ENCODE measurements around the gene DAB1.
"Not testable (repeated sequence)": the region's sequence is repeated elsewhere in the genome, so short reads cannot be mapped to it uniquely, and the experiment has no call there.

The DAB1 gene

DNA sequence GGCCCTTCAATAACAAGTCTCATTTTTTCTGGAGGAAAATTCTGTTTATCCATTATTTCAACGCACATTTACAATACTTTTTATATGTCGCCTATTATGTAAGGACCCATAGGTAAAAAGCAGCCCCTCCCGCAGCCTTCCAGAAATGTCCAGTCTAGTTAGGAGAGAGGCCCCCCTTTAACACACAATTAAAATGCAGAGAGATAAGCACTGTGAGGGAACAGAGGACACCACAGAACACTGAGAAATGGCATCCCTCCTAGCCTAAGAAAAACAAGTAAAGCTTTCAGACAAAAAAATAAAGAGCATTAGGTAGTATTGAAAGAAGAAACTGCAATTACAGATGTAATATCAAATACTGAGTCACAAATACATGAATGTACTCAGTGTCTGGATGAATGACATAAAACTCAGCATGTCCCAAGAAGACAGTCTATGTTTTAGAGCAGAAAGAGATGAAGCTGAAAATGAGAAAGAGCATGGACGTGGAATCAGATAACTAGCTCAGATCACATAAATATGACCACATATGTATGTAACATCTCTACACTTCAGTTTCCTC lies 62.9 kb downstream of the DAB1 start:
- DNase-seq (ENCODE audit: low read depth in 3 of 3): no peak

DNA sequence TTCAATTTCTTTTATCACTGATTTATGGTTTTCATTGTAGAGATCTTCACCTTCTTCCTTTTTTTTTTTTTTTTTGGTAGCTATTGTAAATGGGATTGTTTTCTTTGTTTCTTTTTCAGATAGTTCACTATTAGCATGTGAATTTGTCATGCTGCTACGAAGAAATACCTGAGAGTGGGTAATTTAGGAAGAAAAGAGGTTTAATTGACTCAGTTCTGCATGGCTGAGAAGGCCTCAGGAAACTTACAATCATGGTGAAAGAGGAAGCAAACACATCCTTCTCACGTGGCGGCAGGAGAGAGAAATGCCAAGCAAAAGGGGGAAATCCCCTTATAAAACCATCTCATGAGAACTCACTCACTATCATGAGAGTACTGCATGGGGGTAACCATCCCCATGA lies 66.4 kb downstream of the DAB1 start:
- no peak for DNase-seq (ENCODE audit: low read depth in 3 of 3)

DNA sequence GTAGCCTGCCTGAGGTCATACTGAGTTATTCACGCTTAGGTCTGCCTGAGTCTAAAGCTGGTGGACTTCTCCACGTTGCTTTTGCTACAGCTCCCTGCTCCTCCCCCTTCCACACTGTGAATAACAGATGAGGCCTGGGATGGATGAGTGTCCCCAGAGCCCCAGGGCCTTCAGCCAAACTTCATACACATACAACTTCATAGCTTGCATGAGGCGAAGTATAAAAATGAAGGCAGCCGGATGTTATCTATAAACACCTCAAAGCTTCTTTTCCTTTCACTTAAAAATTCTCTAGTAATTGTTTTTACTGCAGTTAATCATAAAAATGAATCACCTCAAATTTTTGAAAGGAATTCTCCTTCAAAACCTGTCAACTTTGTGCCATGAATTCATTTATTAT lies 70.2 kb downstream of the DAB1 start:
- DNase-seq (ENCODE audit: low read depth in 3 of 3): no peak

DNA sequence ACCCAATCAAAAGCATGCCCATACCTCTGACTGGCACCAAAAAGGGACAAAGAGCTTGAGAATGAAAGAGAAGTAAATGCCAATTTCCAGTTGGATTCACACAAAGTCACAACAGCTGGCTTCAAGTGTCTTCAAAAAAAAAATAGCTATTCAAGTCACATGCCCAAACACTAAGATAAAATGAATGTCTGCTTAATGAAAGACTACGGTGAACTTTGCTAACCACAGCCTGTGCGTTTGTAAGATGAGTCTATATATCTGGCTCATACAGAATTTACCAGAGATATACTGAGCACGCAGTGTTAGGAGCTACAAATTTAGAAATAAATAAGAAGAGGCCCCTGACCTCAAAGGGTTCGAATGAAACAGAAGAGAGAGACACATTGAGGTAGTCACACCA lies 73.2 kb downstream of the DAB1 start:
- no peak for DNase-seq (ENCODE audit: low read depth in 3 of 3)

DNA sequence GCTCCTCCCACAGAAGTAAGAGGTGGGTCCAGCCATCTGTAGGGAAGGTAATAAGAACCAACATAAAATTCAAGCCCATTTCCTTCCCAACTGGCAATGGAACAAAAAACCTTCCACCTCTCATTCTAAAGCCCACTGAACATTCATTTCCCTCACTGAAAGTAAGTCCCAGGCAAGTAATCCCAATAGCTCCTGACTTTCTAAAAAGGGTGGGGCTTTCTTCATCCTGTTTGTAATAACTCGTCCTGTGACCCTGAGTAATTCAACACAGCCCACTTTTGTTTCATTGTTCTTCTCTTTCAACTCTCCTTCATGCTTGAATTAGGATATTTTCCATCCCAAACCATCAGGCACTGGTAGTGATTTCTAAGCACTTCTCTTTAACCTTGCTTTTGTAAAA lies 74.9 kb downstream of the DAB1 start:
- DNase-seq (ENCODE audit: low read depth in 3 of 3): no peak

DNA sequence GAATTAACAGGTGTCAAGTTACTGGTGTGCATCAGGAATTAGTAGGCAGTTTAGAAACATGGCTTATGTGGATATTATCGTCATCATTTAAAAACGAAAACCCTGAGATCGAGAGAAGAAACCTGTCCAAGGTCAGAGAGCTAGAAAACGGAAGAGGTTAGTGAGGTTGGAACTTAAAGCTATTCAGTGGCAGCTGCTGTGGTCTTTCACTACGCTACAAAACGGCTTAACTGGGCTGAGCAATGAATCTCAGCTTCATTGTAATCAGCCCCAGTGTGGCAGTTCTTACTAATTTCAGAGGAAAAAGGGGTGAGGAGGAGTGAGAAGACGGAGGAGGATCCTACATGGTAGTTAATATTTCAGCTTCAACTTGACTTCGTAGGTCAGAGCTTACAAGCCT lies 77.9 kb downstream of the DAB1 start:
- no peak for DNase-seq (ENCODE audit: low read depth in 3 of 3)

DNA sequence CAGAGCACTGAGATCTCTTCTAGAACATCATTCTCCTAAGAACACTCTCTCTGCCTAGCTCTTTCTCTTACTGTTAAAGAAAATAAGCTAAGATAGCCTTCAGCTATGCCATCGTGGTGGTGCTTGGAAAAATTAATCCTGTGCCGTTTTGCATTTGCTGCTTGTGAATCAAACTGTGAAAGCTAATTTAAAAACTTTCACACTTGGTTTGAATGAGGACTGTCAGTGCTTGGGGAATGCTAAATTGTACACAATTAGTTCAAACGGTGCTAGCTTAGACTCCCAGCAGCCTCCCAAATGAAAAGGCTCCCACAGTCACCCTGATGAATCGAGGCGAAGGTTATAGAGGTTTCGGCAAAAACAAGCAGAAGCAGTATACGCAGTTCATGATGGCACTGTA lies 79.6 kb downstream of the DAB1 start:
- no peak for DNase-seq (ENCODE audit: low read depth in 3 of 3)

DNA sequence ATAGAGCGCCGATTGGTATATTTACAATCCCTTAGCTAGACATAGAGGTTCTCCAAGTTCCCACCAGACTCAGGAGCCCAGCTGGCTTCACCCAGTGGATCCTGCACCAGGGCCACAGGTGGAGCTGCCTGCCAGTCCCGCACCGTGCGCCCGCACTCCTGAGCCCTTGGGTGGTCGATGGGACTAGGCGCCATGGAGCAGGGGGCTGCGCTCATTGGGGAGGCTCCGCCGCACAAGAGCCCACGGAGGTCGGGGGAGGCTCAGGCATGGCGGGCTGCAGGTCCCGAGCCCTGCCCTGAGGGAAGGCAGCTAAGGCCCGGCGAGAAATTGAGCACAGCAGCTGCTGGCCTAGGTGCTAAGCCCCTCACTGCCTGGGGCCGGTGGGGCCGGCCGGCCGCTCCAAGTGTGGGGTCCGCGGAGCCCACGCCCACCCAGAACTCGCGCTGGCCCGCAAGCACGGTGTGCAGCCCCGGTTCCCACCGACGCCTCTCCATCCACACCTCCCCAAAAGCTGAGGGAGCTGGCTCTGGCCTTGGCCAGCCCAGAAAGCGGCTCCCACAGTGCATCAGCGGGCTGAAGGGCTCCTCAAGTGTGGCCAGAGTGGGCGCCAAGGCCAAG lies 80.5 kb downstream of the DAB1 start:
- not testable (repeated sequence) for DNase-seq (ENCODE audit: low read depth in 3 of 3)

DNA sequence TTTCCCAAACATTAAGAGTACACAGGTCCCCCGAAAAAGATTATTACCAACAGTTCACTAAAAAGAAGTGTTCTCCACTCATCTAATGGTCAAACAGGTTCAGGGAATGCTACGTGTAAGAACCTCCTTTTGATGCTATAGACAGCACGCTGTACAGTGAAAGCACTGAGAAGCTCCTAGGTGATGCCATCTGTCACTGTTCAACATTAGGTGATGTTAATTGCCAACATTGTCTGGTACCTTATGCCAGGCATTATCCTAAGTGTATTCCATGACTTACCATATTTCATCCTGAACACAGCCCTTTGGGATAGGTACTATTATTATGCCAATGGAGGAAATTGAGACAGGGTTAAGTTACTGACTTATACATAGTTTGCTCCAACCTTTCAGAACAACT lies 82.1 kb downstream of the DAB1 start:
- no peak for DNase-seq (ENCODE audit: low read depth in 3 of 3)

DNA sequence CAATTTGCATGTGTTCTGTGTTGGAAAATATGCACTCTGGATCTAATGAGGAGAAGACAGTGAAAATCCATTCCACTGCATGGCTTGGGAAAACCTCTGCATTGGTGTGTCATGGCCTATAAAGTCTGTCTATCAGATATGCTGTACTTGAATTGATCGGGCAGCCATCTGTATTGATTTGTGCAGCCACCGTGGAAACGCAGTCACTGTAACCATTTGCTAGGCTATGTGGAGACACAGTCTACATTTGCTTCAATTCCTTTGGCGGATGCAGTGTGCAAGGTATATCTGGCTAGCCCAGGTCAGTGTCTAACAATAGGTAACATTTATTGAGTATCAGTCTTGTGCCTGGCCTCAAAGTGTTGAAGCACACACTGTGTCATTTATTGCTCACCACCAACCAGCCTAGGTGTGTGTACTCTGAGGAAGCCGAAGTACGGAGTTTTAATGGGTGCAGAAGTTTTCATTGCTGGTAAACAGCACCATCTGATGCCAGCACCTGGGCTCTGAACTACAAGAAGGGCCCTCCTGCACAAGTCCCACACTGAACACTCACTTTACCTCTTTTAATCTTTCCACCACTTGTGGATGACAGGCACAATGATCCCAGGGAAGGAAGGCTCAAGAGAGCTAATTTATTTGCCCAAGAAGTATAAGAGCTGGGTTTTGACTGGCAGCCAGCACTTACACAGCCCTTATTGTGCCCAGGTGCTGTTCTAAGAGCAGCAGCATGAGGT lies 83.4 kb downstream of the DAB1 start:
- no peak for DNase-seq (ENCODE audit: low read depth in 3 of 3)

DNA sequence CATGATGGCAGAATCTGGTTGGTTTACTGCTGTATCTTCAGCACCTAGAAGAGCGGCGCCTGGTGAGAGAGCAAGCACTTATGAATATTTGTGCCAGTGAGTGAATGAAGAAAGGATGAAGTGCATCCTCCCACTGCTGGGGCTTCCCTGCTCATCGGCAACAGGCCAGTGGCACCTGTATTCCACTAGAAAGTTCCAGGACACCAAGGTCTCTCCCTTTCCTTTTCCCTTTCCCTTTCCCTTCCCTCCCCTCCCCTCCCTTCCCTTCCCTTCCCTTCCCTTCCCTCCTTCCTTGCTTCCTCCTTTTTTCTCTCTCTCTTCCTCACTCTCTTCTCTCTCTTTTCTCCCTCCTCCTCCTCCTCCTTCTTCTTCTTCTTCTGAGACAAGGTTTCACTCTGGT lies 86.2 kb downstream of the DAB1 start:
- no peak for DNase-seq (ENCODE audit: low read depth in 3 of 3)

DNA sequence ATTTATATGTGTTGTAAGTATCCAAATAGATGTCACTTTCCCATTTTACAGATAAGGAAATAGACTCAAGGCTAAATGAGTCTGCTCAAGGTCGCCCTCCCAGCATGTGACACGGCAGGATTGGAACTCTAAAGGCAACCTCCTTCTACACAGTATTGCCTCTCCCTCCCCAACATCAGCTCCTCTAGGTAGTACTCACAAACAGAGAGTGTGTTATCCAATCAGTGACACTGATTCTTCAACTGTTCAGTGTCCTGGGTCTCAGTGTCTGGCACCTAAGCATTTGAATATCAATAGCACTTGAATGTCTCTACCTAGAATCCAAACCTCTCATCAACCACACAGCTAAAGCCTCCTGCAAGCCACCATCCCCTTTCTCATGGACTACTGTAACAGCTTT lies 87.1 kb downstream of the DAB1 start:
- DNase-seq (ENCODE audit: low read depth in 3 of 3): no peak

DNA sequence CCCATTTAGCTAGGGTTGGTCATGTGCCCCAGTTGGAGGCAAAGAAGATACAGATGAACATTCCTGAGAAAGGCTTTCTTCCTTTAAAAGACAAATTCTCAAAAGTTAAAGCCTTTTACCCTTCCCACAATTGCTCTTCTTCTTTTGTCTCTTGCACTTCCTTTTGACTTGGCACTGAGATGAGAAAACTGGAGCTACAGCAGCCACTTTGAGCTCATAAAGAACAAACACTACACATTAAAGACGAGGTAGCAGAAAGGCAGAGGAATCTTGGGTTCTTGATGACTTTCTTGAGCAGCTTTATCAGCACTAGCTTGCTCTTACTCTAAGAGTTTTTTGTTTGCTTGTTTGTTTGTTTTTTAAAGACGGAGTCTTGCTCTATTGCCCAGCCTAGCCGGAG lies 92.2 kb downstream of the DAB1 start:
- DNase-seq (ENCODE audit: low read depth in 3 of 3): no peak

DNA sequence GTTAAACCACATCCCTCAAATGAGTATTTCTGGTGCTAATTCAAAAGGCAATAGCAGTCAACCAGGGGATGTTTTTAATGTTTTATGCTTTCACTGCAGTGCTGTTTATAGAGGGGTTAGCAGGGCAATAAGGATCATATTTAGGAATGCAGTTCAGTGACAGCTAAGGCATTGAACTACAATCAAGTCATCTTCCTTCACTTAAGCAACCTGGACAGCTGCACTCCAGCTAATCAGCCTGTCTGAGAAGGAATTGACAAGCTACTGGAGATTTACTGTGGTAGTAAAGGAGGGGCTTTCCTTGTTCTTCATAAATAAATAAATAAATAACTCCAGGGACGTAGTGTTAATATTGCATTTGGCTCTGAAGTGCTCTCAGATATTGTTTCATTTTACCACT lies 93.9 kb downstream of the DAB1 start:
- no peak for DNase-seq (ENCODE audit: low read depth in 3 of 3)

DNA sequence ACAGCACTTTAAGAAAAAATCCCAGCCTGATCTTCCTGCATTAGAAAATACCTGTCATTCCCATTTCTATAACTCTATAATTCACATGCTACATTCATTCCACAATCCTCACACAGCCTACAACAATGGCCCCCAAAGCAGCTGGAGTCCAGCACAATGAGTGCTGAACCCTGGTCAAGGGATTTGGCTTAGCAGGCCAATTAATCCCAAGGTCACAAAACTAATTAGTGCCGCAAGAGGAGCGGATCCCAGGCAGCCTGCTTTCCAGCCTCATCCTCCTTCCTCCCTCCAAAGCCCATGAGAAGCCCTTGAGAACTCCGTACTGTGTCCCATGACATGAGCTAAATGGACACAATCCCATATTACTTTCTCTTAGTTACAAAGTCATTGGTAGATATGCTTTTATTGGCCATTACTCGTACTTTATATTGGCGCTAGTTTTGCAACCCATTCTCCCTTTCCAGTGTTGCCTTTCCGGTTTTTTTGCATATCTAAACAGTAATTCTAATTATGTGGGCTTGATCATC lies 94.8 kb downstream of the DAB1 start:
- DNase-seq (ENCODE audit: low read depth in 3 of 3): no peak

DNA sequence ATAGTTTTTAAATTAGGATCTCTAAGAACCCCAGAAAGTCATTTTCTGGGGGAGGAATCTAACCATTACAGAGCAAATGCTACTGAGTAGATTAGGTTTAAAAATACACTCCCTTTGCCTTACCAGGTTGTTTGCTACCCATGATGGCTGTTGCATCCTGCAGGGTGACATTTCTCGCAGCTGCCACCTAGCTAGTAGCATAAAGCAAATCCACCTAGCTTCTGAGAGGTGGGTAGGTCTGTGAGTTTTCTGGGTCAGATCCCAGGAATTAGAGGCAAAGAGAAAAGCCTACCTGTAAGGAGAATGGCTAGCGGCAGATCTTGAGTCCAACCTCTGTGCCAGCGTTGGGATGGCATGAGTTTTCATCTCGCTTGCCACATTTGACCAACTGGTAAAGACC lies 95.9 kb downstream of the DAB1 start:
- DNase-seq (ENCODE audit: low read depth in 3 of 3): no peak

DNA sequence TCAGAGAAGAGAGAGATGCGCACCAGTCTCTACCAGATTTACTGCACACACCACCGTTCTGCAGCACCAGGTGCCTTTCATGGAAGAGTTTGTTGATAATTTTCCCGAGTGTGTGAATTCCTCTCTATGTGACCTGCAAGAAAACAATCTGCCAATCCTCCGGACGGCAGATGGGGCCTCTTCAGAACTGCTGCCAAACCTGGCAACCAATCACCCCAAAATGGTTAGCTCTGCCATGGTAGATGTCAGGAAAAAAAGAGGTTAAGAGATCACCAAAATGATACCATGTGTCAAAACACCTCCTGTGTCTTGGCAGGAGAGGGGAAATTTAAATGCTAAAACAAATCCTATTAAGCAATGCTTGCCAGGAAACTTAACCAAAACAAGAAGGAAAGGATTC lies 96.5 kb downstream of the DAB1 start:
- no peak for DNase-seq (ENCODE audit: low read depth in 3 of 3)

DNA sequence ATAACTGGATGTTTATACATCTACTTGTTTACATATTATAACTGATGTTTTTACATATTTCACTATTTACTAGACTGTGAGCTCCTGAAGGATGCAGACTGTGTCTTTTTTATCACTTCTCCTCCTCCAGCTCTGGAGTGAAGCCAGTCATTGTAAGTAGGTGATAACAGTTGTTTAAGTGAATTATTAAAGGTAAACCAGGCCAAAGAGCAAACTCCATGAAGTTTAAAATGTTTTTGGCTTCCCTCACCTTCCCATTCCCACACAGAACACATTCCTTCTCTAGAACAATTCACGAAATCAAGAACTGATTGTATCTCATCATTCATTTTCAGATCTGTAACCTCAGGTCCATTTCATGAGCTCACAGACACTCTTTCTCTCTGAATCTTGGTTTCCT lies 98.3 kb downstream of the DAB1 start:
- no peak for DNase-seq (ENCODE audit: low read depth in 3 of 3)

DNA sequence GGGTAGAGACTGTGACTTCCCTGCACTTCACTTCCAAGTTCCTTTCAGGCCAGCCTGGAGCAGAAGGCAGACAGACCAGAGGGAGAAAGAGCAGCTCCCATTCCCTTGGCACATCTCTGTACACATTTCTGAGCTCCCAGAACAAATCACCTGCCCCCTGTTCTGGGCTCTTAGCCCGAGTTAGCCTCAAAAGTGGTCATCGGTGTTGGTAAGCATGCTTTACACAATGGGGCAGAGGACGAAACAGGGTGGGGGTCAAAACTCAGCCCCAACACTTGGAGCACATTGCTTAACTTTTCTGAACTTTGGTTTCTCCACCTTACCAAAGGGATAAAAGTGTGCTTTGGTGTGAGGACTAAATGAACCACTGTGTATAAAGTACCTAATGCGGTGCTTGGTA lies 98.7 kb downstream of the DAB1 start:
- no peak for DNase-seq (ENCODE audit: low read depth in 3 of 3)

DNA sequence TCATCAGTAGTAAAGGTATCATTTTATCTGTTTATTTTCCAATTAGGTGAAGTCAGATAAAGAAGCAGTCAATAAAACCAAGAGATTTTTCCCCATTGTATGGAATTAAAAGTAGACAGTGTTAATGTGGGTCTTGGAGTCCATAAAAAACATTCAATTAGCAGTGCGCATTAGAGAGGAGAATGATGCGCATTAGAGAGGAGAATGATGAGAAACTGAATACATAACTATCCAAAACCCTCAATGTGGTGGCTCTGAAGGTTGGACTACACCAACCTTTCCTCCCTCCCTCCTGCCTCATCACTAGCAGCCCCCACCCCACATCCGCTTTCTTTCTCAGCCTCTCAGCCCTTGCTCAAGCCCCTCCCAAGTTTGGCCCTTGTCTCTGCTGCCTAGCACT lies 99.5 kb downstream of the DAB1 start:
- DNase-seq (ENCODE audit: low read depth in 3 of 3): no peak

DNA sequence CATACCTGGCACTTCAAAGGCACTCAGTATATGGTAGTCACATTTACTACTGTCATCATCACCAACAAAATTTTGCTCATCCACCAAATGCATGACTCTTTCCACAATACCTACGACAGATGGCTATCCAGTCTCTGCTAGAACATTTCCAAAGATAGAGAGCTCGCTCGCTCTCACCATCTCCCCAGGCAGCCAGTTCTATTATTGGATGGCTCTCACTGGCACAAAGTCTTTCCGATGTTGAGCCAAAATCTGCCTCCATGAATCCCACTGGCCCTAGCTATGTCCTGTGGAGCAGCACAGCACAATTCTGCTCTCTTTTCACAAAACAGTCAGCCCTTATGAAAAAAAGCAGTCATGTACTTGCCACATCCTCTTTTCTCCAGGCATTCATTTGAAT lies 102.1 kb downstream of the DAB1 start:
- no peak for DNase-seq (ENCODE audit: low read depth in 3 of 3)

DNA sequence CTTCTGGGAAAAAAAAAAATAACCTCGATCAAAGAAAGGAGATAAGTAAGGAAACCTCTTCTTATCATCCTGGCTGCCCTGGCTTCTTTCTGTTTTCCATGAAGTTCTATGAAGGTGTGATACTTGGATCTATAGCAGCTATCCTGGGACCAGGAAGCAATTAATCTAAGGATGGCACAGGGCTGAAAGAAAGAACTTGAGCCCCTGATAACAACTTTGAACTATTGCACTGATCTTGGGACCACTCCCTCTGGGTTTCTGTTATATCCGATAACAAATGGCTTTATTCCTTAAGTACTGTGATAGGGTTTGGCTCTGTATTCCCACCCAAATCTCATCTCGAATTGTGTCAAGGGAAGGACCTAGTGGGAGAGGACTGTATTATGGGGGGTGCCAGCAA lies 104.1 kb downstream of the DAB1 start:
- no peak for DNase-seq (ENCODE audit: low read depth in 3 of 3)

DNA sequence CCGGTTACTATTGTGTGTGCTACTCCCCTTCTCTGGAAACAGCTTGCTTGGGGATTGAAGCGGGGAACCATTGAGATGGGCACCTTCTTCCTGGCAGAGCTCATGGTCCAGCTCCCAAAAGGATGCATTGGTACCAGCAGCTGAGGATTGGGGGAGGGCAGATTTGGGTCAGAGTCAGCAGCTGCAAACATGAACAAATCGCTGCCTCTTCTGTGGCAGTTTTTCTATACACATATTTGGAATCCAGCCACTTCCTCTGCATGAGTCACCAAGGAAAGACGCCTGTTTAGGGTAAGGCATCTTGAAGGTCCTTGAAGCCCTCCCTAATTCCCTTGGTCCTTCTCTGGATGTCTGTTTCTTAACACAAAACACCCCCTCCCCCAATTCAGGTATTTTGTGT lies 104.7 kb downstream of the DAB1 start:
- DNase-seq (ENCODE audit: low read depth in 3 of 3): no peak

Measured in stimulated activated CD4-positive, alpha-beta T cell treated with anti-CD3 and anti-CD28 coated beads, TNF-alpha, amount 100 ng/mL, for 48 hours (primary cell).